AG08396 (cell line): ENCODE data around the gene CHST6.
A peak's percentile ranks its signal among the peaks of the same experiment; 100 is the strongest.
"Not testable (repeated sequence)": the region's sequence is repeated elsewhere in the genome, so short reads cannot be mapped to it uniquely, and the experiment has no call there.

ENCODE experiments used
- DNase-seq: peaks from one replicate; pipeline ENCODE4 v3.0.0; 2012; ENCODE audit warnings: low spot score, mixed read lengths

Gene CHST6

GRCh38 chr16:75475420-75475847 is 19.8 kb downstream of the CHST6 start:
- no peak for DNase-seq

GRCh38 chr16:75472908-75473877 is 22.0 kb downstream of the CHST6 start:
- DNase-seq: no peak

- DNase-seq: peak; percentile 88
Measured at GRCh38 chr16:75471723-75472633, 23.3 kb downstream of the CHST6 start.

GRCh38 chr16:75466760-75467159 is 28.5 kb downstream of the CHST6 start:
- no peak for DNase-seq

- DNase-seq: peak; percentile 99
Measured at GRCh38 chr16:75464122-75464918, 30.9 kb downstream of the CHST6 start, which contains the start of gene TMEM170A. TSS of gene TMEM170A (minus strand) at chr16:75464689. CDS start at chr16:75464600, 89 bp downstream.

- not testable (repeated sequence) for DNase-seq
Measured at GRCh38 chr16:75463389-75464121, 31.7 kb downstream of the CHST6 start.

- no peak for DNase-seq
Measured at GRCh38 chr16:75462806-75463205, 32.4 kb downstream of the CHST6 start.

GRCh38 chr16:75461575-75461974 is 33.7 kb downstream of the CHST6 start:
- no peak for DNase-seq

GRCh38 chr16:75460446-75460845 is 34.8 kb downstream of the CHST6 start:
- DNase-seq: no peak

GRCh38 chr16:75459691-75460090 is 35.5 kb downstream of the CHST6 start:
- DNase-seq: no peak

- DNase-seq: no peak
Measured at GRCh38 chr16:75458439-75458838, 36.8 kb downstream of the CHST6 start.

- DNase-seq: no peak
Measured at GRCh38 chr16:75458029-75458428, 37.2 kb downstream of the CHST6 start.

GRCh38 chr16:75457485-75458021 is 37.7 kb downstream of the CHST6 start:
- DNase-seq: no peak

GRCh38 chr16:75456971-75457370 is 38.3 kb downstream of the CHST6 start:
- DNase-seq: no peak

GRCh38 chr16:75456486-75456885 is 38.8 kb downstream of the CHST6 start:
- DNase-seq: not testable (repeated sequence)

- no peak for DNase-seq
Measured at GRCh38 chr16:75455677-75456076, 39.6 kb downstream of the CHST6 start.

GRCh38 chr16:75452464-75453190 is 42.6 kb downstream of the CHST6 start:
- DNase-seq: no peak

GRCh38 chr16:75446416-75446815 is 48.8 kb downstream of the CHST6 start:
- DNase-seq: no peak

GRCh38 chr16:75445298-75445697 is 49.9 kb downstream of the CHST6 start:
- no peak for DNase-seq

- no peak for DNase-seq
Measured at GRCh38 chr16:75443298-75443697, 51.9 kb downstream of the CHST6 start.
